GM18873 (cell line): ENCODE measurements around the gene LGR5.

Source experiments
- ATAC-seq: cut with Tn5 transposase; IDR thresholded peaks from one replicate; pipeline ENCODE4 v1.9.1; 2021; ENCODE audit warnings: mild to moderate bottlenecking, moderate library complexity, moderate number of reproducible peaks; ENCODE audit not compliant: unreplicated experiment, low FRiP score

Gene LGR5

GRCh38 chr12:71438670-71439361, 782 bp upstream of the LGR5 start:
- no peak for ATAC-seq

DNA sequence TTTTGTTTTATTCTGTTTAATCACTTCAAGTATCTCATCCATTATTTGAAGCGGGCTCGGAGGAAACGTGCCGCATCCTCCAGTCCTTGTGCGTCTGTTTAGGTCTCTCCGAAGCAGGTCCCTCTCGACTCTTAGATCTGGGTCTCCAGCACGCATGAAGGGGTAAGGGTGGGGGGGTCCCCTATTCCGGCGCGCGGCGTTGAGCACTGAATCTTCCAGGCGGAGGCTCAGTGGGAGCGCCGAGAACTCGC, 311 bp upstream of the LGR5 start:
- ATAC-seq = no peak

GRCh38 chr12:71440345-71440762, 756 bp downstream of the LGR5 start:
- no peak for ATAC-seq

DNA sequence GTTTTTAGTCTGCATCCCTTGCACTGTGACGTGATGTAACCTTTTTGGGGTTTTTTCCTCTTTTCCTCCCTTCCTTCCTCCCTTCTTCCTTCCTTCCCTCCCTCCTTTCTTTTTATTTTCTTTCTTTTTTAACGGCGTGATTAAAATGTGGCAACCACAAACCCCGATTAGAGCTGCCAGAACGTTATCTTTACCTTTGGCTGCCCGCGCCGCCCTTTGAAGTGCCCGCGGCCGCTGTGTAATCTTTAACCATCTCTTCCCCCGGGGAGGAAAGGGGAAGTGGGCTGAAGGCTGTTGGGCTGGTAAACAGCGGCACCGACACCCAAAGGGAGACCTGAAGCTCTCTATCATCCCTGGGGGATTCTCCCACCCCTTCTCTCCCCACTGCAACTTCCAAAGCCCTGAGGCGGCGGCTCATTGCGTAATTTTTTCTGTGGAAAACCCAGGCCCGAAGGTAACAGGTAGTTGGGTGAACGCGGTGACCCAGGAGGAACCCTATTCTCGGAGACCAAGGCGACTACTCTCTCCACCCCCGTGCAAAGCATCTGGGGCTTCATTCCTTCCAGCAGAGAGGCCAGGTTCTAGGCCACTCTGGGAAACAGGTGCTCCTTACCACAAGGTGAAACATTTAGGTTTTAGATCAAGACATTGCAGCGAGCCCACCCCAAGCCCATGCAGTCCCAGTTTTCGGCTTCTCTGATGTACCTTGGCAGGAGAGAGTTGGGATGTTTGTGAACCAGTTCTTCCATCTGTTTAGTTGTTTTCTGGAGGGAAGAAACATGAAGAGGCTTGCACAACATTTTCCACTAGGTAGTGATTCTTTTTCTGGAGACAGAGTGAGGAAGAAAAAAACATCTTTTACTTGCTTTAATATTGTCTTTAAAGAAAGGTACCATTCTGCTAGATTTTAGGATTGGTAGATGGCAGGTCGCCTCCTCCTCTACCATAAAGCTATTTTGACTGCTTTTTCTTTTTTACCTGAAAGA, 1.5 kb downstream of the LGR5 start:
- ATAC-seq = peak; percentile 61

DNA sequence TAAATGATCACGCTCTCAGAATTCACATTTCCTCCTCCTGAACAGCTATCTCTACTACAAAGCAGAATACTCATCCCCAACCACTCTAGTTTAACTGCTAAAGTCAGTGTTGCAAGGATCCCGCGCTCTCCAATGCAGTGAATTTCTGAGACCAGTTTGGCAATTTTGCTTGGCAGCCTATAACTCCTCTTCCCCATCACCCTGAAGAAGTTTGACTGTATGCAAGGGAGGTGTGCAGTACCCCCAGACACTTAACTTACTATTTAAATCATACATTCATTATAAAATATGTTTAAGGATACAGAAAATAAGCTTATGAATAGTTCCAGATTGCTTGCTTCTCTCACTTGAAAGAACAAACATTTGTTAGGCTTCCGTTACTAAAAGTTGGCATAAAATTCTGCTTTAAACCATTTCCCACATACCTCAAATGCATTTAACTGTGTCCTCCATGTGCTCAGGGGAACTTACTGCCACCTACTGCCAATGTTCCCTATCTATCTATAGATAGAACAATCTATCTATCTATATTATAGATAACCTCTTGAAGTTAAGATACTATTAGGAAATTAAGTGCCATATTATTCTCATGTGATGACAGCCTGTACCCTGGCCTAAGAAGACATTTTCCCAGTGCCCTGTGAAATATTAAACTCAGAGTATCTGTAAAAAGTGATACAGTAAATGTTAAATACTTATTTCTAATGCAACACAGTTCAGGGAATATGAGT, 2.4 kb downstream of the LGR5 start:
- no peak for ATAC-seq

- ATAC-seq = no peak
Observed at GRCh38 chr12:71442567-71442931, 3.0 kb downstream of the LGR5 start.

- no peak for ATAC-seq
Observed at GRCh38 chr12:71445071-71445470, 5.5 kb downstream of the LGR5 start.

GRCh38 chr12:71447691-71448132, 8.1 kb downstream of the LGR5 start:
- no peak for ATAC-seq

DNA sequence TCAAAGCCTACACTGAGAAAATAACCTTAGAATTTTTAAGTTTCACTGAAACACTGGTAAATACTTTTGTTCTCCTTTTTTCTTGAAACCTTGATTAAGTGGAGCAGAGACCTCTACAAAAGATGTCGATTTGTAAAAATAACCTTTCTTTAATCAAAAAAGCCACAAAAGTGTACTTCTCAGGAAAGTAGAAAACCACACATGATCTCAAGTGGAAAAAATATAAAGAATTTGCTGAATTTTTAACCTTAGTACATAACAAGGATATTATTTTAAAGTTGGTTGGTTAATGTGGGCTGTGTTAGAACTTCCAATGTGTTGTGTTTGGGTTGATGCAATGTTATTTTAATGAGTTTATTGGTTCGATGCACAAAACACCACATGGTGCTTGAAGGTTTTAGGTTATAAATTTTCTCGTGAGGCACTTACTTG, 8.6 kb downstream of the LGR5 start:
- ATAC-seq = no peak

DNA sequence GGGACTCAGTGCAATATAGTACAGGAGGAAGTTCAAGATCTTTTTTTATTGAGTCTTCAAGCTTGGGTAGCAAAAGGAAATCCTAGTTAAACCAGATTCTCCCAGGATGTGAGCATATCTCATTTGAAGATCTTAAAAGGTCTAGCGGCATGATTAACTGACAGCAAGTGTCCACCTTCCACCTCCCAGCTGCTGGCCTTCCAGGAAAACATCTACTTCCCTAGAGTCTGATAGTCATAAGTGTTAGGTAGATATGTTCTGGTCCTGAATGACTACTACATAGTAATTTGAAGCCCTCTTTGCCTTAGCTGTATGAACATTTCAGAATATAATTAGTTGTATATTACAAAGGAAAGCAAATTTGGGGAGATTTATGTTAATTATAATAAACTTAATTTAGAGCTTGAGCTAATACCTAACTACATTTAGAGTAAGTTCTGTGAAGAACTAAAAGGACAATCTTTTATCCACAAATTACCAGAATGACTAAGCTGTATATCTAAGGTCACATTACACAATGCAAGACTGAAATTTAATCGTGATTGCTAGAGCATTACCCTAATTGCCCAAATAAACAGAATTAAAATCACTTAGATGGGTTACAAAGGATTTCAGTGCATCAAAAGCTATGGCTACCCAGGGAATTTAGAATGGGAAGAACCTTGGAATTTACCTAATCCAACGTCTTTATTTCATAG, 9.9 kb downstream of the LGR5 start:
- no peak for ATAC-seq

- no peak for ATAC-seq
Observed at GRCh38 chr12:71452006-71452405, 12.4 kb downstream of the LGR5 start.

DNA sequence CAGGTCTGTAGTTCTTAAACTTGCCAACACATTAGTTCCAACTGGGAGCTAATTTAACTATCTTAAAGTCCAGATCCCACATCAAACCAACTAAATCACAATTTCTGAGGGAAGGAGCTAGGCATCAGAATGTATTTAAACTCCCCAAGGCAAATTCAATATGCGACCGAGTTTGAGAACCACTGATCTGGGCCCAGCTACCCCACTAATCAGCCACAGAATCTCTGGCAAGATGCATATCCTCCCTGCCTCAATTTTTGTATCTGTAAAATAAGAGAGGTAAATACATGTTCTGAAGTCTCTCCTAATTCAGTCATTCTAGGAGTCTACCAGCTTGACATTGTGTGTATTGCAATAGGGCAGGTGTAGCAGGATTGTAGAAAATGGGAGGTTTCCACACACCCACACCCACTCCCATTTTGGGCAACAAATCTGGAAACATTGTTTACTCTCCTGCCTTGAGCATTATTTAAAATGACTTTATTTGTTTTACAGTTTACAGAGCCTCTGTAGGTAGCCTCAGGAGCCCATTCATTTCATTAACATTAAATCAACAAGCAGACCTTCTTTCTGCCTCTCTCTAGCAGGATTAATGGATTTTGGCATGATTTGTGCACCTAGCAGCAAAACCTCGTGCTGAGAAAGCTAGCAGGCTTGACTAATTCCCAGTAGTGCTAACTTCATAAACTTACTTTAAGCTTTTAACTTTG, 15.6 kb downstream of the LGR5 start:
- no peak for ATAC-seq

DNA sequence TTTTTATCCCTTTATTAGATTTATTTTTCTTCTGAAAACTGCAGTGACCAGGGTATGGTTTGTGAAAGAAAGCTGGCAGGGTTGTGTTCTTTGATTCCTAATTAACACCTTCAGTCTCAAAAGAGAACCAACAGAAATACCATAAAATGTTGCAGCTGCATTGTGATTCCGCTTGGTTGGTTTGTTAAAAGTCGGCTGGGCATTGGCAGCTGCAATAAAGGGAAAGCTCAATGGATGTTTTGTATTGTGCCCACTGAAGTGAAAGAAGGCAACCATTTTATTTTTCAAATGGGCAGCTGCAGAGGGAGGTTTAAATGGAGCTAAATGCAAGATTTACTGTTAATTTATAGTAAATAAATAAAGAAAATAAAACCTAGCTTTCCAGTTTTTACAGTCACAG, 16.7 kb downstream of the LGR5 start:
- ATAC-seq = no peak

GRCh38 chr12:71456990-71457389, 17.4 kb downstream of the LGR5 start:
- ATAC-seq = no peak

DNA sequence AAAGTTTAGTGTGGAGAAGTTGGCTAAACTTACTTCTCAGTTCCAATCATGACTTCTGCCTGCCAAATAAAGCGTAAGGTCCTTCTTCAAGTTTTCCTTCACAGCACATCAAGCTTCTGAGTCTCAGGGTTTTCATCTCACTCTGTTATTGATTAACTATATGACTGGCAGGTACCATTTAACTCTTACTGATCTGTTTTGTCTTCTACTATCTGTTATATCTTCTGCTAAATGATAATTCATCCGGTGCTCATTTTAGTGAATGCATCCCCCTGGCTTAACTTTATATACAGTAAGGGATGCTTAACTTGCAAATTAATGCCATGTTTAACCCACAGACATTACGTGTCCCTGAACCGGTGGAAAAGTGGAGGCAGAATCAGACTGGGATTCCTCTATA, 20.7 kb downstream of the LGR5 start:
- ATAC-seq = no peak

DNA sequence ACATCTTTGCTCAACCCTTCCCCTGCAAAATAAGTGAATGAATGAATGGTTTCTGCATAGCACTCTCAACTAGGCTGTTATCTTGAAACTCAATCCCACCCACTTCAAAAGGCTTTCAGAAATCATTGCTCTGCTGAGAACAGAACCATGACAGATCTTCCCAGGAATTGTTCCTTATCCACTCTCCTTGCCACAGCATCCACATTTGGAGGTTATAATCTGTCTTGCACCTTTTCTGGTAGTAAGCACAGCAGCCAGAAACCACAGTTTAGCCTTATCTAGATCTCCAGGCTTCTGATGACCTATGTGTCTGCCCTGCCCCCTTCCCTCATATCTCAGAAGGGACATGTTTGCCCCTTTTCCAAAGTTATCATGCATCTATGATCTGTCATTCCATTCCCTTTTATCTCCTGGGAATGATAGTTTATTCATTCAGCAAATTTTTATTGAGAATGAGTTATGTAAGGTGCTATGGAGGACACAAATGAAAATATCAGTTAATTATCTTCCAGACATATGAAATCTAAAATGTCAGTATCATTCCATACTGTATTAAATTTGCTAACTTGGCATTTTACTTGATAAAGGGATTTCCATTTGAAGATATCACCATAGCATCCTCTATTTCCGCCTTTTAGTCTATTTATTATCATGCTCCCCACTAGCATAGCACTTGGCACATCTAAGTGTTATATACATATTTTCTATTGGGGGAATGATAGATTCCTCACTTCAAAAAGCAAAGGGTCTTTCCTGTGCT, 21.4 kb downstream of the LGR5 start:
- no peak for ATAC-seq

DNA sequence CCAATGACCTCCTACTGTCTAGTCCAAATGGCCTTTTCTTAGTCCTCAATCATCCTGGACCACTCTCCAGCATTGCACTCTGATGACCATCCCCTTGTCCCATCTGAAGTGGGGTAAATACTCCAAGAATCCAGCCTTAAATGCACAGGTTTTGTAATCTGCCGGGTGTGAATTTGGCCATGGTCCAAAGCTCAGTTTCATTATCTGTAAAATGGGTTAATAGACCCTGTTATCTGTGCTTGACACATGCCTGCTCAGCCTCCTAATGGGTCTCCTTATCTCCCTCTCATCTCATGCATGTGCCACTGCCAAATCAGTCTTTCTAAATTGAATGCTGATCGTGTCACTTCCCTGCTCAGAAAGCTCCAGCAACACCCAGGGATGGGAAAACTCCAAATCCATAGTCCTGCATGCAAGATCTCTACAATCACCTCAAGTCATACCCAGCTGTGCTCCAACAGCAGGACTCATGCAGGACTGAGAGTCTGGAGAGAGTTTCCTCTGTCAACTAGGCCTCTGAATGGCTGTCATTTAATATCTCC, 22.3 kb downstream of the LGR5 start:
- ATAC-seq = no peak

DNA sequence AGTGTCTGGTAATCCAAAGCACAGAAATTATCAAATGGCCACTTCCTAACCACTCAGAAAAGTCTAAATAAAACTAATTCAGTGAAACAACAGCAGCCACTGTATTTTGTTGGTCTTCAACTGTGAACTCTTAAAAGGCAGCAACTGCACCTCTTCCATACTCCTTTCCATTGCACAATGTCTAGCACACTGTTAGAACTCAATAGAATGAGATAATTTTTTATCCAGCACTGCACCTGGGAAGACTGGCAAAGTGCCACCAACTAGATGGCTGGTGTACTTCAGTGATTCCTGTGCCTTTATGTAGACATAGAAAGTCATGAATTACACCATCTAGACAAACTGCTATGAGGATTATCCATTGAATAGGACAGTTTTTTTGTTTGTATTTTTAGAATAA, 26.2 kb downstream of the LGR5 start:
- no peak for ATAC-seq

GRCh38 chr12:71469258-71469750, 29.7 kb downstream of the LGR5 start:
- no peak for ATAC-seq
